Endothelial cell of umbilical vein (primary cell): ENCODE results near the gene RIMBP2. TPM values are rescaled to one million over a fixed set of nuclear protein-coding genes. Genes with fewer than 3 reads are reported as not detected.

Experiments
- BruUV-seq: library from RNA; stranded (reverse); fragments of 400-500 nt; replicated peaks from 2 replicates; lab custom pipeline; 2021; lab: Mats Ljungman, UMichigan
- CTCF ChIA-PET: fragments of 300-600, 350-600 bp; sonication (Branson Sonifier 250); formaldehyde crosslinking; loops from one replicate; lab custom pipeline; 2021; ENCODE audit warnings: antibody characterized with exemption, inconsistent platforms; lab: Charles Lee
- POLR2A ChIA-PET: fragments of 300-600, 350-600 bp; sonication (Branson Sonifier 250); formaldehyde crosslinking; loops from one replicate; lab custom pipeline; 2021; ENCODE audit warnings: antibody characterized with exemption, inconsistent platforms; lab: Charles Lee
- DNase-seq: peaks from one replicate; pipeline ENCODE4 v3.0.0-alpha.2; 2011; ENCODE audit warnings: low read depth, low spot score
- FAIRE-seq: peaks from 2 replicates; lab custom pipeline; 2011; peaks lifted over from hg19 to GRCh38; lab: Jason Lieb, UNC
- H2AFZ ChIP-seq: 2 replicates; pipeline ENCODE4 v1.6.0; 2012; ENCODE audit warnings: low read depth, low read length, control low read depth, inconsistent platforms
- H3K27ac ChIP-seq: 2 replicates; pipeline ENCODE4 v1.5.1; 2011; ENCODE audit warnings: low read depth, mild to moderate bottlenecking, control low read depth, low read length, moderate library complexity; ENCODE audit not compliant: insufficient read depth
- H3K27me3 ChIP-seq, 2 experiments: 2 replicates each; pipeline versions ENCODE4 v1.6.0 to v1.6.1; 2011; ENCODE audit warnings: low read length in 2 of 2, mixed read lengths in 1 of 2; ENCODE audit not compliant: control insufficient read depth in 2 of 2, insufficient read depth in 2 of 2
- H3K36me3 ChIP-seq, 2 experiments: 2 replicates in 1 of 2; 3 replicates in 1 of 2; pipeline ENCODE4 v1.5.1; 2011; ENCODE audit warnings: low read length in 2 of 2, mild to moderate bottlenecking in 1 of 2, moderate library complexity in 1 of 2; ENCODE audit not compliant: control insufficient read depth in 2 of 2, insufficient read depth in 2 of 2; ENCODE audit errors: extremely low read depth in 1 of 2
- H3K4me1 ChIP-seq: 3 replicates; pipeline ENCODE4 v1.5.1; 2011; ENCODE audit warnings: mild to moderate bottlenecking, low read length; ENCODE audit not compliant: control insufficient read depth, insufficient read depth; ENCODE audit errors: extremely low read depth
- H3K4me2 ChIP-seq: 2 replicates; pipeline ENCODE4 v1.6.1; 2011; ENCODE audit warnings: low read length, control low read depth, mixed read lengths; ENCODE audit not compliant: insufficient read depth
- H3K4me3 ChIP-seq, 3 experiments: fragments of 200-600 bp in 1 of 3; sonication (generic), shearing (Covaris generic) in 1 of 3; replicated peaks in 1 of 3; 2 replicates each; pipeline ENCODE4 v1.5.1; 2011 to 2016; ENCODE audit warnings: control low read depth in 3 of 3, low read length in 3 of 3, mild to moderate bottlenecking in 2 of 3, inconsistent platforms in 1 of 3, low read depth in 1 of 3, moderate library complexity in 1 of 3; ENCODE audit not compliant: insufficient read depth in 1 of 3
- H3K79me2 ChIP-seq: 2 replicates; pipeline ENCODE4 v1.6.0; 2012; ENCODE audit warnings: low read length, inconsistent platforms; ENCODE audit not compliant: control insufficient read depth, insufficient read depth
- H3K9ac ChIP-seq: replicated peaks from 2 replicates; pipeline ENCODE3; 2011; ENCODE audit warnings: low read length, control low read depth; ENCODE audit not compliant: insufficient read depth; ENCODE audit errors: extremely low read depth
- H3K9me1 ChIP-seq: replicated peaks from 3 replicates; pipeline ENCODE4 v1.6.0; 2011; ENCODE audit warnings: mild to moderate bottlenecking, low read length; ENCODE audit not compliant: control insufficient read depth, insufficient read depth; ENCODE audit errors: extremely low read depth
- H3K9me3 ChIP-seq: replicated peaks from 2 replicates; pipeline ENCODE4 v1.5.1; 2012; ENCODE audit warnings: low read length, inconsistent platforms; ENCODE audit not compliant: control insufficient read depth, insufficient read depth
- H4K20me1 ChIP-seq: replicated peaks from 2 replicates; pipeline ENCODE3; 2011; ENCODE audit warnings: mild to moderate bottlenecking, low read length; ENCODE audit not compliant: control insufficient read depth, insufficient read depth; ENCODE audit errors: extremely low read depth
- CTCF ChIP-seq, 2 donors: IDR thresholded peaks; 1 replicate in 1 of 2; 2 replicates in 1 of 2; pipeline ENCODE4 v1.5.1; 2011; ENCODE audit warnings: low read length in 2 of 2, mild to moderate bottlenecking in 2 of 2, moderate library complexity in 2 of 2, control low read depth in 1 of 2, inconsistent platforms in 1 of 2, low read depth in 1 of 2; ENCODE audit not compliant: insufficient read depth in 1 of 2; ENCODE audit errors: extremely low read depth in 1 of 2
- EZH2 ChIP-seq: IDR thresholded peaks from 2 replicates; pipeline ENCODE4 v1.6.1; 2012; ENCODE audit warnings: borderline replicate concordance, low read depth, mild to moderate bottlenecking, moderate library complexity, low read length, inconsistent platforms; ENCODE audit not compliant: severe bottlenecking
- FOS ChIP-seq: IDR thresholded peaks from 2 replicates; pipeline ENCODE4 v1.6.1; 2011; ENCODE audit warnings: mild to moderate bottlenecking, low read length, moderate library complexity, borderline replicate concordance; ENCODE audit not compliant: insufficient read depth
- GATA2 ChIP-seq: IDR thresholded peaks from 2 replicates; pipeline ENCODE4 v1.7.0; 2011; ENCODE audit warnings: low read depth, mild to moderate bottlenecking, moderate library complexity, mixed read lengths, low read length; ENCODE audit not compliant: insufficient read length, insufficient read depth
- JUN ChIP-seq: IDR thresholded peaks from 2 replicates; pipeline ENCODE4 v1.6.1; 2011; ENCODE audit warnings: borderline replicate concordance, low read depth; ENCODE audit not compliant: insufficient read length, insufficient read depth
- MAX ChIP-seq: IDR thresholded peaks from 2 replicates; pipeline ENCODE4 v1.6.1; 2011; ENCODE audit not compliant: insufficient read depth, insufficient read length
- MYC ChIP-seq: IDR thresholded peaks from one replicate; pipeline ENCODE4 v1.6.1; 2011; ENCODE audit warnings: mild to moderate bottlenecking, low read depth, low read length
- POLR2A ChIP-seq: IDR thresholded peaks from 2 replicates; pipeline ENCODE4 v1.6.1; 2012; ENCODE audit warnings: low read depth, mild to moderate bottlenecking, control low read depth, low read length
- POLR2AphosphoS5 ChIP-seq: IDR thresholded peaks from 2 replicates; pipeline ENCODE4 v1.6.1; 2012; ENCODE audit warnings: low read depth, mild to moderate bottlenecking, control low read depth, low read length, moderate library complexity; ENCODE audit not compliant: insufficient read depth
- dilution Hi-C: fragments of 300-500 bp; cut with MboI; formaldehyde crosslinking; loops from one replicate; pipeline ENCODE4 v1.15.0; 2019; ENCODE audit warnings: low sequenced_read_pairs; ENCODE audit not compliant: extremely low pct_ligation_motif_present
- intact Hi-C: fragments of 100-400 bp; cut with micrococcal nuclease; formaldehyde crosslinking; loops from one replicate; pipeline ENCODE4 v1.10.0; 2022
- polyA plus RNA-seq, 4 experiments: library from polyadenylated mRNA; depleted of rRNA in 3 of 4; stranded (reverse) in 3 of 4; unstranded in 1 of 4; fragments of >200 nt; gene quantifications; 2 replicates each; pipeline versions ENCODE4 v1.2.1 to v1.2.3, GENCODE V29; 2011 to 2012; ENCODE audit warnings: missing spikeins in 1 of 4
- total RNA-seq: library from RNA; stranded (reverse); gene quantifications from 2 replicates; pipeline ENCODE4 v1.2.3, GENCODE V29; 2021

RIMBP2 gene
- total and polyA plus RNA-seq, 2 donors (not counting 3 experiments of a cell fraction or from before 2014, with no cell fraction given) = 0.04 TPM; not detected in 1

- Histone ChIP-seq H3K9me3 (peaks cover 9% of the 10 kb centered on the region), H3K4me2 (no peak overlapping the region), H3K27me3 (no peaks in the 10 kb centered on the region), H3K27ac (no peak overlapping the region), H3K36me3 (no peaks in the 10 kb centered on the region), H2AFZ (no peak overlapping the region), H3K4me1 (no peaks in the 10 kb centered on the region), H3K4me3 (no peak overlapping the region), H3K9ac (no peak overlapping the region), H4K20me1 (no peaks in the 10 kb centered on the region), H3K9me1 (no peaks in the 10 kb centered on the region), H3K79me2 (no peaks in the 10 kb centered on the region)
- intact Hi-C loops (no loop called here), dilution Hi-C loops (no loop called here)
- FAIRE-seq (no peak), DNase-seq (no peak)
- ChIA-PET CTCF (no interaction called here), POLR2A (no interaction called here)
- no TSS peak for BruUV-seq
- TF ChIP-seq FOS (no peak), CTCF (IDR thresholded peaks at IDR 0.05; ENCODE audit: extremely low read depth in 1 of 2, insufficient read depth in 1 of 2, low read depth in 1 of 2, low read length in 2 of 2) (no peak), GATA2 (no peak), MYC (no peak), POLR2A (no peak), POLR2AphosphoS5 (no peak), EZH2 (no peak), MAX (no peak), JUN (no peak)
Observed at GRCh38 chr12:130617219-130617618, 98.9 kb downstream of the RIMBP2 start.
